HepG2 (cell line): ENCODE results near the gene UPK1A. TPM values are rescaled to one million over a fixed set of nuclear protein-coding genes. Genes with fewer than 3 reads are reported as not detected.

Source experiments
- ATAC-seq: fragments of 200-7000 bp; cut with Tn5 transposase; 3 replicates; pipeline ENCODE4 v1.9.1; 2020; ENCODE audit warnings: mild to moderate bottlenecking, moderate library complexity
- BruUV-seq: library from RNA; stranded (reverse); fragments of 400-500 nt; replicated peaks from 2 replicates; lab custom pipeline; 2021; lab: Mats Ljungman, UMichigan
- CTCF ChIA-PET: fragments of 300-600 bp; formaldehyde crosslinking; extraction: SDS; loops from one replicate; lab custom pipeline; 2021; ENCODE audit warnings: low total read pairs, inconsistent platforms, low intra/inter-chr PET ratio; lab: Yijun Ruan, JAX
- POLR2A ChIA-PET: fragments of 350-600 bp; sonication (Branson Sonifier 250); formaldehyde crosslinking; loops from one replicate; lab custom pipeline; 2020; ENCODE audit warnings: antibody characterized with exemption, inconsistent platforms; lab: Yijun Ruan, JAX
- DNase-seq: peaks from one replicate; pipeline ENCODE4 v3.0.0-alpha.2; 2015; ENCODE audit warnings: low spot score
- FAIRE-seq: peaks from 3 replicates; lab custom pipeline; 2011; peaks lifted over from hg19 to GRCh38; lab: Jason Lieb, UNC
- H2AFZ ChIP-seq: one replicate; pipeline ENCODE4 v1.6.1; 2011; ENCODE audit warnings: low read length, inconsistent platforms
- H3K27ac ChIP-seq: fragments of 300-600 bp; 3 replicates; pipeline ENCODE4 v1.8.0; 2011; ENCODE audit warnings: mixed run types, mild to moderate bottlenecking, mixed read lengths, low read length, inconsistent platforms; ENCODE audit not compliant: insufficient read depth; ENCODE audit errors: extremely low read length
- H3K27me3 ChIP-seq, 2 experiments: fragments of 200-600 bp in 1 of 2; 2 replicates in 1 of 2; 3 replicates in 1 of 2; pipeline versions ENCODE4 v1.6.0 to v1.8.0; 2011; ENCODE audit warnings: low read length in 2 of 2, mild to moderate bottlenecking in 2 of 2, moderate library complexity in 2 of 2, inconsistent platforms in 1 of 2; ENCODE audit not compliant: insufficient read depth in 2 of 2, control insufficient read depth in 1 of 2
- H3K36me3 ChIP-seq, 2 experiments: fragments of 200-600 bp in 1 of 2; replicated peaks in 1 of 2; 2 replicates in 1 of 2; 3 replicates in 1 of 2; pipeline versions ENCODE4 v1.5.1 to v1.8.0; 2011; ENCODE audit warnings: low read length in 2 of 2, inconsistent platforms in 1 of 2; ENCODE audit not compliant: insufficient read depth in 2 of 2, control insufficient read depth in 1 of 2
- H3K4me1 ChIP-seq: 2 replicates; pipeline ENCODE4 v1.5.1; 2012; ENCODE audit warnings: low read length, inconsistent platforms; ENCODE audit not compliant: insufficient read depth
- H3K4me2 ChIP-seq: 2 replicates; pipeline ENCODE4 v1.6.0; 2011; ENCODE audit warnings: low read depth, low read length, inconsistent platforms
- H3K4me3 ChIP-seq, 3 experiments: fragments of 200-600 bp in 1 of 3; sonication (generic), shearing (Covaris generic) in 1 of 3; replicated peaks in 1 of 3; 2 replicates each; pipeline ENCODE4 v1.5.1; 2011 to 2016; ENCODE audit warnings: low read length in 3 of 3, inconsistent platforms in 2 of 3, low read depth in 2 of 3, mild to moderate bottlenecking in 2 of 3, control low read depth in 1 of 3, mixed read lengths in 1 of 3; ENCODE audit not compliant: insufficient read depth in 1 of 3
- H3K79me2 ChIP-seq: one replicate; pipeline ENCODE4 v1.6.1; 2011; ENCODE audit warnings: low read length, inconsistent platforms; ENCODE audit not compliant: insufficient read depth
- H3K9ac ChIP-seq: 2 replicates; pipeline ENCODE4 v1.6.0; 2011; ENCODE audit warnings: mild to moderate bottlenecking, low read depth, low read length, inconsistent platforms; ENCODE audit not compliant: insufficient read depth
- H3K9me3 ChIP-seq: 2 replicates; pipeline ENCODE4 v1.5.1; 2012; ENCODE audit warnings: mild to moderate bottlenecking, low read length
- H4K20me1 ChIP-seq: 2 replicates; pipeline ENCODE4 v1.6.0; 2011; ENCODE audit warnings: inconsistent platforms, mild to moderate bottlenecking, low read length, moderate library complexity; ENCODE audit not compliant: insufficient read depth
- CENPT ChIP-seq: sonication (generic); formaldehyde crosslinking; IDR thresholded peaks from 2 replicates; pipeline ENCODE4 v1.8.0; 2022; ENCODE audit warnings: low read depth, mild to moderate bottlenecking, moderate library complexity, missing genetic modification reagents
- EHMT2 ChIP-seq: fragments of 200-600 bp; sonication (generic); IDR thresholded peaks from 2 replicates; pipeline ENCODE4 v1.7.0; 2017; ENCODE audit warnings: antibody characterized with exemption, low read depth, low read length, borderline replicate concordance
- GTF2F1 ChIP-seq: fragments of 150-350 bp; IDR thresholded peaks from 2 replicates; pipeline ENCODE4 v1.6.1; 2014; ENCODE audit warnings: low read length
- HNRNPH1 ChIP-seq: fragments of 200-400 bp; formaldehyde crosslinking; optimal IDR thresholded peaks from 2 replicates; pipeline ENCODE3; 2017; ENCODE audit warnings: mild to moderate bottlenecking, low read depth, low read length
- JUN ChIP-seq: sonication (generic); formaldehyde crosslinking; IDR thresholded peaks from 2 replicates; pipeline ENCODE4 v1.4.0; 2020; ENCODE audit warnings: mild to moderate bottlenecking, missing genetic modification reagents
- ZNF550 ChIP-seq: sonication (generic); formaldehyde crosslinking; IDR thresholded peaks from 2 replicates; pipeline ENCODE4 v1.4.0; 2020; ENCODE audit warnings: mild to moderate bottlenecking, missing genetic modification reagents, borderline replicate concordance
- ZNF75D ChIP-seq: sonication (generic); formaldehyde crosslinking; IDR thresholded peaks from 2 replicates; pipeline ENCODE4 v1.8.1; 2023; ENCODE audit warnings: missing genetic modification reagents, mild to moderate bottlenecking, borderline replicate concordance
- ZNF883 ChIP-seq: sonication (generic); formaldehyde crosslinking; IDR thresholded peaks from 2 replicates; pipeline ENCODE4 v1.5.1; 2020; ENCODE audit warnings: mild to moderate bottlenecking, missing genetic modification reagents; ENCODE audit errors: not compliant biosample characterization
- WGBS: methylation state at CpG from one replicate; pipeline ENCODE4 v1.1.6; 2017; ENCODE audit warnings: low lambda C conversion rate; 5-methylcytosine and 5-hydroxymethylcytosine counted together
- in situ Hi-C: cut with HindIII; loops from 2 replicates; pipeline ENCODE4 v1.10.0; 2017; ENCODE audit warnings: low pct_unique_long_range_greater_than_20kb; ENCODE audit not compliant: extremely low pct_ligation_motif_present
- intact Hi-C: fragments of 100-400 bp; cut with micrococcal nuclease; formaldehyde crosslinking; loops from one replicate; pipeline ENCODE4 v1.10.0; 2022; ENCODE audit not compliant: unreplicated experiment
- polyA plus RNA-seq, 8 experiments: library from polyadenylated mRNA; depleted of rRNA in 3 of 8; stranded (reverse) in 7 of 8; unstranded in 1 of 8; fragments of >200 nt; fragmentation: Illumina TruSeq in 4 of 8; extraction: Trizol in 4 of 8; gene quantifications; 2 replicates each; pipeline versions ENCODE4 v1.2.1 to v1.2.3, GENCODE V29; 2011 to 2016; ENCODE audit warnings: low read depth in 4 of 8, missing spikeins in 1 of 8, mixed read lengths in 1 of 8; ENCODE audit not compliant: insufficient read depth in 1 of 8
- total RNA-seq, 5 experiments: library from RNA; depleted of rRNA; stranded (reverse); fragments of >200 nt; fragmentation: Illumina TruSeq; extraction: Trizol; gene quantifications; 2 replicates each; pipeline ENCODE4 v1.2.3, GENCODE V29; 2016; ENCODE audit warnings: low read depth in 1 of 5
- TF ChIP-seq, protein P1 (sequence below): sonication (generic); formaldehyde crosslinking; IDR thresholded peaks from 2 replicates; pipeline ENCODE4 v1.5.1; 2020; ENCODE audit warnings: mild to moderate bottlenecking, missing genetic modification reagents, borderline replicate concordance
- TF ChIP-seq, protein P2 (sequence below): sonication (generic); formaldehyde crosslinking; conservative IDR thresholded peaks from 2 replicates; pipeline ENCODE4 v1.4.0; 2020; ENCODE audit warnings: missing genetic modification reagents
- TF ChIP-seq, protein P3 (sequence below): IDR thresholded peaks from 2 replicates; pipeline ENCODE4 v1.6.1; 2016; ENCODE audit warnings: low read depth
- TF ChIP-seq, protein P4 (sequence below): sonication (generic); formaldehyde crosslinking; IDR thresholded peaks from 2 replicates; pipeline ENCODE4 v1.4.0; 2020; ENCODE audit warnings: missing genetic modification reagents, borderline replicate concordance
- TF ChIP-seq, protein P5 (sequence below): sonication (generic); formaldehyde crosslinking; IDR thresholded peaks from 2 replicates; pipeline ENCODE4 v1.9.0; 2021; ENCODE audit warnings: missing genetic modification reagents, mild to moderate bottlenecking, borderline replicate concordance
- TF ChIP-seq, protein P6 (sequence below): sonication (generic); IDR thresholded peaks from 2 replicates; pipeline ENCODE4 v1.6.1; 2016; ENCODE audit warnings: low read depth, borderline replicate concordance

The UPK1A gene
- total and polyA plus RNA-seq, 2 of the 13 experiments (the other 11 are each of a cell fraction or from before 2014, with no cell fraction given) = 2.9 TPM; not detected in 1

DNA sequence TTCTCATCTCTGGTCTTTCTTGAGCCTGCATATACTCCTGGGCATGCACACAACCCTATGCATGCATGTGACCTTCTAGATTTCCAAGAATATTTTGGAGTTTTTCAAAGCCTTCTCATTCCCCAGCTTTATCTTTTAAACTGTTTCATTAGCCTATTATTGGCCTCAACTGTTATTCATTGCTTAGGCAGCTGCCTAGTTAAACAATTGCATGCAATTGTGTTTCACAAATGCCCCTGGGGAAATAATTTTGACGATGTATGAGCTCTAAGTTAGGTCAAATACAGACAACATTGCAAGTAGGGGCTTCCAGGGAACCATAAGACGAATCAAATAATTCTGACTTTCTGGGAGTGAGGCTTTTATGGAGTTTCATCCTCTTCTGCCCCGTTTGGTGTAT, 2.3 kb upstream of the UPK1A start:
- ATAC-seq (no peak), DNase-seq (no peak), FAIRE-seq (no peak)
- ChIA-PET CTCF (no interaction called here), POLR2A (no interaction called here)
- Histone ChIP-seq H3K79me2 (no peaks in the 10 kb centered on the region), H2AFZ (no peak overlapping the region), H4K20me1 (no peaks in the 10 kb centered on the region), H3K9ac (no peak overlapping the region), H3K4me1 (peaks cover 25% of the 10 kb centered on the region), H3K27ac (no peak overlapping the region), H3K36me3 (no peaks in the 10 kb centered on the region), H3K27me3 (no peaks in the 10 kb centered on the region), H3K4me2 (no peak overlapping the region), H3K4me3 (no peak overlapping the region), H3K9me3 (no peaks in the 10 kb centered on the region)
- intact Hi-C loops = no loop called here
- WGBS = 46% methylated on average over 3 of the region's 3 CpGs
- no peak for TF ChIP-seq GTF2F1
- no peak for TF ChIP-seq HNRNPH1
- no peak for TF ChIP-seq JUN (CRISPR knock-in tag)
- TF ChIP-seq CENPT (CRISPR knock-in tag) = no peak
- TF ChIP-seq, protein P1, sequence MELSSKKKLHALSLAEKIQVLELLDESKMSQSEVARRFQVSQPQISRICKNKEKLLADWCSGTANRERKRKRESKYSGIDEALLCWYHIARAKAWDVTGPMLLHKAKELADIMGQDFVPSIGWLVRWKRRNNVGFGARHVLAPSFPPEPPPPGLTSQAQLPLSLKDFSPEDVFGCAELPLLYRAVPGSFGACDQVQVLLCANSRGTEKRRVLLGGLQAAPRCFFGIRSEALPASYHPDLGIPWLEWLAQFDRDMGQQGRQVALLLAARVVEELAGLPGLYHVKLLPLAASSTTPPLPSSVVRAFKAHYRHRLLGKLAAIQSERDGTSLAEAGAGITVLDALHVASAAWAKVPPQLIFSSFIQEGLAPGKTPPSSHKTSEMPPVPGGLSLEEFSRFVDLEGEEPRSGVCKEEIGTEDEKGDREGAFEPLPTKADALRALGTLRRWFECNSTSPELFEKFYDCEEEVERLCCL (CRISPR knock-in tag) = no peak
- TF ChIP-seq ZNF550 = no peak
- TF ChIP-seq, protein P2, sequence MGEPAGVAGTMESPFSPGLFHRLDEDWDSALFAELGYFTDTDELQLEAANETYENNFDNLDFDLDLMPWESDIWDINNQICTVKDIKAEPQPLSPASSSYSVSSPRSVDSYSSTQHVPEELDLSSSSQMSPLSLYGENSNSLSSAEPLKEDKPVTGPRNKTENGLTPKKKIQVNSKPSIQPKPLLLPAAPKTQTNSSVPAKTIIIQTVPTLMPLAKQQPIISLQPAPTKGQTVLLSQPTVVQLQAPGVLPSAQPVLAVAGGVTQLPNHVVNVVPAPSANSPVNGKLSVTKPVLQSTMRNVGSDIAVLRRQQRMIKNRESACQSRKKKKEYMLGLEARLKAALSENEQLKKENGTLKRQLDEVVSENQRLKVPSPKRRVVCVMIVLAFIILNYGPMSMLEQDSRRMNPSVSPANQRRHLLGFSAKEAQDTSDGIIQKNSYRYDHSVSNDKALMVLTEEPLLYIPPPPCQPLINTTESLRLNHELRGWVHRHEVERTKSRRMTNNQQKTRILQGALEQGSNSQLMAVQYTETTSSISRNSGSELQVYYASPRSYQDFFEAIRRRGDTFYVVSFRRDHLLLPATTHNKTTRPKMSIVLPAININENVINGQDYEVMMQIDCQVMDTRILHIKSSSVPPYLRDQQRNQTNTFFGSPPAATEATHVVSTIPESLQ (CRISPR knock-in tag) = no peak
- no peak for TF ChIP-seq EHMT2
- TF ChIP-seq, protein P3, sequence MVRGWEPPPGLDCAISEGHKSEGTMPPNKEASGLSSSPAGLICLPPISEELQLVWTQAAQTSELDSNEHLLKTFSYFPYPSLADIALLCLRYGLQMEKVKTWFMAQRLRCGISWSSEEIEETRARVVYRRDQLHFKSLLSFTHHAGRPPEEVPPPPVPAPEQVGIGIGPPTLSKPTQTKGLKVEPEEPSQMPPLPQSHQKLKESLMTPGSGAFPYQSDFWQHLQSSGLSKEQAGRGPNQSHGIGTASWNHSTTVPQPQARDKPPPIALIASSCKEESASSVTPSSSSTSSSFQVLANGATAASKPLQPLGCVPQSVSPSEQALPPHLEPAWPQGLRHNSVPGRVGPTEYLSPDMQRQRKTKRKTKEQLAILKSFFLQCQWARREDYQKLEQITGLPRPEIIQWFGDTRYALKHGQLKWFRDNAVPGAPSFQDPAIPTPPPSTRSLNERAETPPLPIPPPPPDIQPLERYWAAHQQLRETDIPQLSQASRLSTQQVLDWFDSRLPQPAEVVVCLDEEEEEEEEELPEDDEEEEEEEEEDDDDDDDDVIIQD (CRISPR knock-in tag) = no peak
- no peak for TF ChIP-seq ZNF75D (CRISPR knock-in tag)
- TF ChIP-seq, protein P4, sequence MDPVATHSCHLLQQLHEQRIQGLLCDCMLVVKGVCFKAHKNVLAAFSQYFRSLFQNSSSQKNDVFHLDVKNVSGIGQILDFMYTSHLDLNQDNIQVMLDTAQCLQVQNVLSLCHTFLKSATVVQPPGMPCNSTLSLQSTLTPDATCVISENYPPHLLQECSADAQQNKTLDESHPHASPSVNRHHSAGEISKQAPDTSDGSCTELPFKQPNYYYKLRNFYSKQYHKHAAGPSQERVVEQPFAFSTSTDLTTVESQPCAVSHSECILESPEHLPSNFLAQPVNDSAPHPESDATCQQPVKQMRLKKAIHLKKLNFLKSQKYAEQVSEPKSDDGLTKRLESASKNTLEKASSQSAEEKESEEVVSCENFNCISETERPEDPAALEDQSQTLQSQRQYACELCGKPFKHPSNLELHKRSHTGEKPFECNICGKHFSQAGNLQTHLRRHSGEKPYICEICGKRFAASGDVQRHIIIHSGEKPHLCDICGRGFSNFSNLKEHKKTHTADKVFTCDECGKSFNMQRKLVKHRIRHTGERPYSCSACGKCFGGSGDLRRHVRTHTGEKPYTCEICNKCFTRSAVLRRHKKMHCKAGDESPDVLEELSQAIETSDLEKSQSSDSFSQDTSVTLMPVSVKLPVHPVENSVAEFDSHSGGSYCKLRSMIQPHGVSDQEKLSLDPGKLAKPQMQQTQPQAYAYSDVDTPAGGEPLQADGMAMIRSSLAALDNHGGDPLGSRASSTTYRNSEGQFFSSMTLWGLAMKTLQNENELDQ (CRISPR knock-in tag) = no peak
- TF ChIP-seq, protein P5, sequence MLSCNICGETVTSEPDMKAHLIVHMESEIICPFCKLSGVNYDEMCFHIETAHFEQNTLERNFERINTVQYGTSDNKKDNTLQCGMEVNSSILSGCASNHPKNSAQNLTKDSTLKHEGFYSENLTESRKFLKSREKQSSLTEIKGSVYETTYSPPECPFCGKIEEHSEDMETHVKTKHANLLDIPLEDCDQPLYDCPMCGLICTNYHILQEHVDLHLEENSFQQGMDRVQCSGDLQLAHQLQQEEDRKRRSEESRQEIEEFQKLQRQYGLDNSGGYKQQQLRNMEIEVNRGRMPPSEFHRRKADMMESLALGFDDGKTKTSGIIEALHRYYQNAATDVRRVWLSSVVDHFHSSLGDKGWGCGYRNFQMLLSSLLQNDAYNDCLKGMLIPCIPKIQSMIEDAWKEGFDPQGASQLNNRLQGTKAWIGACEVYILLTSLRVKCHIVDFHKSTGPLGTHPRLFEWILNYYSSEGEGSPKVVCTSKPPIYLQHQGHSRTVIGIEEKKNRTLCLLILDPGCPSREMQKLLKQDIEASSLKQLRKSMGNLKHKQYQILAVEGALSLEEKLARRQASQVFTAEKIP (CRISPR knock-in tag) = no peak
- TF ChIP-seq, protein P6, sequence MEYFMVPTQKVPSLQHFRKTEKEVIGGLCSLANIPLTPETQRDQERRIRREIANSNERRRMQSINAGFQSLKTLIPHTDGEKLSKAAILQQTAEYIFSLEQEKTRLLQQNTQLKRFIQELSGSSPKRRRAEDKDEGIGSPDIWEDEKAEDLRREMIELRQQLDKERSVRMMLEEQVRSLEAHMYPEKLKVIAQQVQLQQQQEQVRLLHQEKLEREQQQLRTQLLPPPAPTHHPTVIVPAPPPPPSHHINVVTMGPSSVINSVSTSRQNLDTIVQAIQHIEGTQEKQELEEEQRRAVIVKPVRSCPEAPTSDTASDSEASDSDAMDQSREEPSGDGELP = no peak
- TF ChIP-seq ZNF883 (CRISPR knock-in tag) = no peak
- BruUV-seq = no TSS peak
- in situ Hi-C loops = no loop called here
